ENCODE measurements around the gene SULT1E1.

DNA sequence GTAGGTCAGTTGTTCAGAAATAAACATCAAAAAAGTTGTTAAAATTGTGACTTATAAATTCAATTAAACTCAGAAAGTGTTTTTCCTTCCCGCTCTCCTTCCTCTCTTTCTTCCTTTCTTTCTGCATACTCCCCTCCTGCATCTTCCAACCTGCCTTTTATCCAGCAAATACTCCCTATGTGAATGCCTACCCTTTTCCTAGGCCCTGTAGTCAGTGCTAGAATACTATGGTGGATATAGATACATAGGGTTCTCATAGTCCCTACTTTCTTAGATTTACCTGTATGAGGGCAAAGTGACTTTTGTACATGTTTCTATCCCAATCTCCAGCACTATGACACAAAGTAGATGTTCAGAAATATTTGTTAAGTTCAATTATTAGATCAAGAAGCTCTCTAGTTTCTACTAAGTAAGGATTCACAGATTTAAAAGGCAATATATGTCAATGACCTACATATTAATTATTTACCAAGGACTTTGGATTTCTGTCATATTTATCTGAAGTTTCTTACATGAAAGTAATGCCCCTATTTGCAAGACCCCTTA lies 732 bp downstream of the SULT1E1 start:
- TF ChIP-seq, protein P1, sequence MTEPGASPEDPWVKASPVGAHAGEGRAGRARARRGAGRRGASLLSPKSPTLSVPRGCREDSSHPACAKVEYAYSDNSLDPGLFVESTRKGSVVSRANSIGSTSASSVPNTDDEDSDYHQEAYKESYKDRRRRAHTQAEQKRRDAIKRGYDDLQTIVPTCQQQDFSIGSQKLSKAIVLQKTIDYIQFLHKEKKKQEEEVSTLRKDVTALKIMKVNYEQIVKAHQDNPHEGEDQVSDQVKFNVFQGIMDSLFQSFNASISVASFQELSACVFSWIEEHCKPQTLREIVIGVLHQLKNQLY (CRISPR knock-in tag; IDR thresholded peaks at IDR 0.05) = no peak
- TF ChIP-seq, protein P2, sequence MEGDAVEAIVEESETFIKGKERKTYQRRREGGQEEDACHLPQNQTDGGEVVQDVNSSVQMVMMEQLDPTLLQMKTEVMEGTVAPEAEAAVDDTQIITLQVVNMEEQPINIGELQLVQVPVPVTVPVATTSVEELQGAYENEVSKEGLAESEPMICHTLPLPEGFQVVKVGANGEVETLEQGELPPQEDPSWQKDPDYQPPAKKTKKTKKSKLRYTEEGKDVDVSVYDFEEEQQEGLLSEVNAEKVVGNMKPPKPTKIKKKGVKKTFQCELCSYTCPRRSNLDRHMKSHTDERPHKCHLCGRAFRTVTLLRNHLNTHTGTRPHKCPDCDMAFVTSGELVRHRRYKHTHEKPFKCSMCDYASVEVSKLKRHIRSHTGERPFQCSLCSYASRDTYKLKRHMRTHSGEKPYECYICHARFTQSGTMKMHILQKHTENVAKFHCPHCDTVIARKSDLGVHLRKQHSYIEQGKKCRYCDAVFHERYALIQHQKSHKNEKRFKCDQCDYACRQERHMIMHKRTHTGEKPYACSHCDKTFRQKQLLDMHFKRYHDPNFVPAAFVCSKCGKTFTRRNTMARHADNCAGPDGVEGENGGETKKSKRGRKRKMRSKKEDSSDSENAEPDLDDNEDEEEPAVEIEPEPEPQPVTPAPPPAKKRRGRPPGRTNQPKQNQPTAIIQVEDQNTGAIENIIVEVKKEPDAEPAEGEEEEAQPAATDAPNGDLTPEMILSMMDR (IDR thresholded peaks at IDR 0.05) = no peak
- TF ChIP-seq, protein P3, sequence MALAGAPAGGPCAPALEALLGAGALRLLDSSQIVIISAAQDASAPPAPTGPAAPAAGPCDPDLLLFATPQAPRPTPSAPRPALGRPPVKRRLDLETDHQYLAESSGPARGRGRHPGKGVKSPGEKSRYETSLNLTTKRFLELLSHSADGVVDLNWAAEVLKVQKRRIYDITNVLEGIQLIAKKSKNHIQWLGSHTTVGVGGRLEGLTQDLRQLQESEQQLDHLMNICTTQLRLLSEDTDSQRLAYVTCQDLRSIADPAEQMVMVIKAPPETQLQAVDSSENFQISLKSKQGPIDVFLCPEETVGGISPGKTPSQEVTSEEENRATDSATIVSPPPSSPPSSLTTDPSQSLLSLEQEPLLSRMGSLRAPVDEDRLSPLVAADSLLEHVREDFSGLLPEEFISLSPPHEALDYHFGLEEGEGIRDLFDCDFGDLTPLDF (CRISPR knock-in tag; IDR thresholded peaks at IDR 0.05) = no peak
- TF ChIP-seq NFYB (CRISPR knock-in tag; conservative IDR thresholded peaks at IDR 0.05; ENCODE audit: low read depth) (no peak), NR3C1 (CRISPR knock-in tag; conservative IDR thresholded peaks at IDR 0.05; ENCODE audit: low read depth) (no peak), JUN (CRISPR knock-in tag; IDR thresholded peaks at IDR 0.05) (no peak), PRRX2 (CRISPR knock-in tag; IDR thresholded peaks at IDR 0.05) (no peak), CBFB (CRISPR knock-in tag; IDR thresholded peaks at IDR 0.05; ENCODE audit: low read depth) (no peak), SMAD3 (CRISPR knock-in tag; IDR thresholded peaks at IDR 0.05; ENCODE audit: borderline replicate concordance) (no peak)
- TF ChIP-seq, protein P4, sequence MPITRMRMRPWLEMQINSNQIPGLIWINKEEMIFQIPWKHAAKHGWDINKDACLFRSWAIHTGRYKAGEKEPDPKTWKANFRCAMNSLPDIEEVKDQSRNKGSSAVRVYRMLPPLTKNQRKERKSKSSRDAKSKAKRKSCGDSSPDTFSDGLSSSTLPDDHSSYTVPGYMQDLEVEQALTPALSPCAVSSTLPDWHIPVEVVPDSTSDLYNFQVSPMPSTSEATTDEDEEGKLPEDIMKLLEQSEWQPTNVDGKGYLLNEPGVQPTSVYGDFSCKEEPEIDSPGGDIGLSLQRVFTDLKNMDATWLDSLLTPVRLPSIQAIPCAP (CRISPR knock-in tag; IDR thresholded peaks at IDR 0.05) = no peak
- TF ChIP-seq, protein P5, sequence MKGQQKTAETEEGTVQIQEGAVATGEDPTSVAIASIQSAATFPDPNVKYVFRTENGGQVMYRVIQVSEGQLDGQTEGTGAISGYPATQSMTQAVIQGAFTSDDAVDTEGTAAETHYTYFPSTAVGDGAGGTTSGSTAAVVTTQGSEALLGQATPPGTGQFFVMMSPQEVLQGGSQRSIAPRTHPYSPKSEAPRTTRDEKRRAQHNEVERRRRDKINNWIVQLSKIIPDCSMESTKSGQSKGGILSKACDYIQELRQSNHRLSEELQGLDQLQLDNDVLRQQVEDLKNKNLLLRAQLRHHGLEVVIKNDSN (CRISPR knock-in tag; IDR thresholded peaks at IDR 0.05) = no peak
- TF ChIP-seq, protein P6, sequence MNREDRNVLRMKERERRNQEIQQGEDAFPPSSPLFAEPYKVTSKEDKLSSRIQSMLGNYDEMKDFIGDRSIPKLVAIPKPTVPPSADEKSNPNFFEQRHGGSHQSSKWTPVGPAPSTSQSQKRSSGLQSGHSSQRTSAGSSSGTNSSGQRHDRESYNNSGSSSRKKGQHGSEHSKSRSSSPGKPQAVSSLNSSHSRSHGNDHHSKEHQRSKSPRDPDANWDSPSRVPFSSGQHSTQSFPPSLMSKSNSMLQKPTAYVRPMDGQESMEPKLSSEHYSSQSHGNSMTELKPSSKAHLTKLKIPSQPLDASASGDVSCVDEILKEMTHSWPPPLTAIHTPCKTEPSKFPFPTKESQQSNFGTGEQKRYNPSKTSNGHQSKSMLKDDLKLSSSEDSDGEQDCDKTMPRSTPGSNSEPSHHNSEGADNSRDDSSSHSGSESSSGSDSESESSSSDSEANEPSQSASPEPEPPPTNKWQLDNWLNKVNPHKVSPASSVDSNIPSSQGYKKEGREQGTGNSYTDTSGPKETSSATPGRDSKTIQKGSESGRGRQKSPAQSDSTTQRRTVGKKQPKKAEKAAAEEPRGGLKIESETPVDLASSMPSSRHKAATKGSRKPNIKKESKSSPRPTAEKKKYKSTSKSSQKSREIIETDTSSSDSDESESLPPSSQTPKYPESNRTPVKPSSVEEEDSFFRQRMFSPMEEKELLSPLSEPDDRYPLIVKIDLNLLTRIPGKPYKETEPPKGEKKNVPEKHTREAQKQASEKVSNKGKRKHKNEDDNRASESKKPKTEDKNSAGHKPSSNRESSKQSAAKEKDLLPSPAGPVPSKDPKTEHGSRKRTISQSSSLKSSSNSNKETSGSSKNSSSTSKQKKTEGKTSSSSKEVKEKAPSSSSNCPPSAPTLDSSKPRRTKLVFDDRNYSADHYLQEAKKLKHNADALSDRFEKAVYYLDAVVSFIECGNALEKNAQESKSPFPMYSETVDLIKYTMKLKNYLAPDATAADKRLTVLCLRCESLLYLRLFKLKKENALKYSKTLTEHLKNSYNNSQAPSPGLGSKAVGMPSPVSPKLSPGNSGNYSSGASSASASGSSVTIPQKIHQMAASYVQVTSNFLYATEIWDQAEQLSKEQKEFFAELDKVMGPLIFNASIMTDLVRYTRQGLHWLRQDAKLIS (CRISPR knock-in tag; IDR thresholded peaks at IDR 0.05; ENCODE audit: borderline replicate concordance) = no peak
- TF ChIP-seq, protein P7, sequence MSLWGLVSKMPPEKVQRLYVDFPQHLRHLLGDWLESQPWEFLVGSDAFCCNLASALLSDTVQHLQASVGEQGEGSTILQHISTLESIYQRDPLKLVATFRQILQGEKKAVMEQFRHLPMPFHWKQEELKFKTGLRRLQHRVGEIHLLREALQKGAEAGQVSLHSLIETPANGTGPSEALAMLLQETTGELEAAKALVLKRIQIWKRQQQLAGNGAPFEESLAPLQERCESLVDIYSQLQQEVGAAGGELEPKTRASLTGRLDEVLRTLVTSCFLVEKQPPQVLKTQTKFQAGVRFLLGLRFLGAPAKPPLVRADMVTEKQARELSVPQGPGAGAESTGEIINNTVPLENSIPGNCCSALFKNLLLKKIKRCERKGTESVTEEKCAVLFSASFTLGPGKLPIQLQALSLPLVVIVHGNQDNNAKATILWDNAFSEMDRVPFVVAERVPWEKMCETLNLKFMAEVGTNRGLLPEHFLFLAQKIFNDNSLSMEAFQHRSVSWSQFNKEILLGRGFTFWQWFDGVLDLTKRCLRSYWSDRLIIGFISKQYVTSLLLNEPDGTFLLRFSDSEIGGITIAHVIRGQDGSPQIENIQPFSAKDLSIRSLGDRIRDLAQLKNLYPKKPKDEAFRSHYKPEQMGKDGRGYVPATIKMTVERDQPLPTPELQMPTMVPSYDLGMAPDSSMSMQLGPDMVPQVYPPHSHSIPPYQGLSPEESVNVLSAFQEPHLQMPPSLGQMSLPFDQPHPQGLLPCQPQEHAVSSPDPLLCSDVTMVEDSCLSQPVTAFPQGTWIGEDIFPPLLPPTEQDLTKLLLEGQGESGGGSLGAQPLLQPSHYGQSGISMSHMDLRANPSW (CRISPR knock-in tag; conservative IDR thresholded peaks at IDR 0.05; ENCODE audit: low read depth) = no peak
- TF ChIP-seq, protein P8, sequence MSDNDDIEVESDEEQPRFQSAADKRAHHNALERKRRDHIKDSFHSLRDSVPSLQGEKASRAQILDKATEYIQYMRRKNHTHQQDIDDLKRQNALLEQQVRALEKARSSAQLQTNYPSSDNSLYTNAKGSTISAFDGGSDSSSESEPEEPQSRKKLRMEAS (CRISPR knock-in tag; IDR thresholded peaks at IDR 0.05) = no peak
